Esophagus muscularis mucosa (tissue), 3 donors: ENCODE results near the gene CAMK2G.

Experiments
- CTCF ChIP-seq, 3 experiments: fragments of 200-600 bp in 2 of 3; fragments of 450-650 bp in 1 of 3; sonication (generic) in 2 of 3; IDR thresholded peaks; one replicate each; pipeline ENCODE4 v1.5.1; 2017 to 2019; ENCODE audit warnings: antibody characterized with exemption in 3 of 3, mild to moderate bottlenecking in 2 of 3, moderate library complexity in 1 of 3
- POLR2A ChIP-seq: fragments of 450-650 bp; IDR thresholded peaks from one replicate; pipeline ENCODE4 v1.6.1; 2017; ENCODE audit warnings: antibody characterized with exemption, moderate library complexity, mild to moderate bottlenecking, low read depth

GRCh38 chr10:73855413-73855812 is 18.9 kb downstream of the CAMK2G start:
- TF ChIP-seq CTCF (IDR thresholded peaks at IDR 0.05) (no peak), POLR2A (no peak)
